PFSK-1 (cell line): ENCODE results near the gene RBBP8NL.

Experiments
- FOXP2 ChIP-seq: optimal IDR thresholded peaks from 2 replicates; pipeline ENCODE3; 2011; ENCODE audit warnings: borderline replicate concordance, control low read depth, inconsistent platforms; ENCODE audit not compliant: insufficient read depth; ENCODE audit errors: extremely low read length, extremely low read depth
- POLR2AphosphoS5 ChIP-seq: IDR thresholded peaks from 2 replicates; pipeline ENCODE4 v1.6.1; 2012; ENCODE audit warnings: low read depth, mild to moderate bottlenecking, control low read depth, low read length, moderate library complexity
- REST ChIP-seq, 2 experiments: IDR thresholded peaks; 2 replicates each; pipeline versions ENCODE4 v1.6.1 to v1.8.0; 2011 to 2012; ENCODE audit warnings: low read depth in 2 of 2, low read length in 2 of 2, control low read depth in 1 of 2, inconsistent platforms in 1 of 2, mild to moderate bottlenecking in 1 of 2, moderate library complexity in 1 of 2; ENCODE audit not compliant: insufficient read depth in 1 of 2
- SIN3A ChIP-seq: IDR thresholded peaks from 2 replicates; pipeline ENCODE4 v1.6.1; 2012; ENCODE audit warnings: mild to moderate bottlenecking, low read length, moderate library complexity, borderline replicate concordance; ENCODE audit not compliant: insufficient read depth

- no peak for TF ChIP-seq POLR2AphosphoS5
- TF ChIP-seq REST (IDR thresholded peaks at IDR 0.05; ENCODE audit: insufficient read depth in 1 of 2, low read depth in 2 of 2, low read length in 2 of 2), result no peak
- TF ChIP-seq SIN3A, result no peak
- no peak for TF ChIP-seq FOXP2
Observed at GRCh38 chr20:62398120-62398821, 29.1 kb downstream of the RBBP8NL start.
